Right lobe of liver (tissue), 6 donors: ENCODE measurements around the gene ZNF710. TPM values are rescaled to one million over a fixed set of nuclear protein-coding genes. Genes with fewer than 3 reads are reported as not detected.

Source experiments
- ATAC-seq, 4 donors: fragments of 200-7000 bp; cut with Tn5 transposase; one replicate each; pipeline ENCODE4 v1.9.1; 2020; ENCODE audit warnings: mild to moderate bottlenecking in 4 of 4, moderate library complexity in 4 of 4
- DNase-seq, 3 donors: peaks; one replicate each; pipeline ENCODE4 v3.0.0-alpha.2; 2020
- H3K27ac ChIP-seq, 3 donors: fragments of 200-600 bp; one replicate each; pipeline ENCODE4 v1.8.0; 2022
- H3K27me3 ChIP-seq, 2 donors: fragments of 200-600 bp; one replicate each; pipeline ENCODE4 v1.8.0; 2022
- H3K36me3 ChIP-seq, 4 donors: fragments of 200-600 bp; sonication (generic) in 1 of 4; one replicate each; pipeline versions ENCODE4 v1.5.1 to v1.8.0; 2017 to 2022; ENCODE audit warnings: control low read depth in 1 of 4
- H3K4me1 ChIP-seq, 4 donors: fragments of 200-600 bp; sonication (generic) in 1 of 4; one replicate each; pipeline versions ENCODE4 v1.5.1 to v1.8.0; 2017 to 2022; ENCODE audit warnings: control low read depth in 1 of 4
- H3K4me3 ChIP-seq, 3 donors: fragments of 200-600 bp; one replicate each; pipeline ENCODE4 v1.8.0; 2022
- H3K9me3 ChIP-seq, 4 donors: fragments of 200-600 bp; sonication (generic) in 1 of 4; one replicate each; pipeline versions ENCODE4 v1.5.1 to v1.8.0; 2017 to 2022; ENCODE audit warnings: control low read depth in 1 of 4
- CTCF ChIP-seq, 4 donors: fragments of 200-600 bp in 3 of 4; fragments of 450-650 bp in 1 of 4; IDR thresholded peaks; one replicate each; pipeline versions ENCODE4 v1.5.1 to v1.8.0; 2016 to 2022; ENCODE audit warnings: antibody characterized with exemption in 4 of 4, mild to moderate bottlenecking in 2 of 4
- POLR2A ChIP-seq: fragments of 450-650 bp; IDR thresholded peaks from one replicate; pipeline ENCODE4 v1.6.1; 2017; ENCODE audit warnings: antibody characterized with exemption, mild to moderate bottlenecking
- WGBS: methylation state at CpG from one replicate; pipeline ENCODE4 v1.1.6; 2018; ENCODE audit warnings: low coverage, low lambda C conversion rate; ENCODE audit not compliant: insufficient coverage; ENCODE audit errors: missing lambda C conversion rate; 5-methylcytosine and 5-hydroxymethylcytosine counted together
- intact Hi-C, 2 donors: fragments of 100-400 bp; cut with DNase I; formaldehyde crosslinking; loops; one replicate each; pipeline versions ENCODE4 v1.11.2 to v1.14.1; 2022
- total RNA-seq, 6 experiments: library from RNA; depleted of rRNA in 2 of 6; stranded (reverse); fragments of >200 nt in 2 of 6; fragmentation: NEBNext Ultra II Directional in 3 of 6; extraction: Animal tissue kit (Norgen Biotek cat#: 25700) in 3 of 6; gene quantifications; one replicate each; pipeline versions ENCODE4 v1.1.0 to v1.2.4, GENCODE V29; 2016 to 2023
- donor health status: DM: no; HTN: yes; CAD: no.
- donor health status: DM: no; HTN: no; CAD: no.
- donor health status: DM: no; HTN: no; CAD: no.
- donor health status: DM: no; HTN: yes; CAD: no.
- donor health status: DM: no; HTN: yes; CAD: no.

Gene ZNF710
- total RNA-seq, 6 experiments from 2014 or later: 4.7 to 17.1 (median 7.4) TPM

- no peaks in the 10 kb centered on the region for H3K27me3 ChIP-seq
- ATAC-seq (peak; percentile 65 to 79 (median 77)), DNase-seq (peak in 2 of 3 donors; percentile 85 to 86)
- TF ChIP-seq POLR2A: no peak
- TF ChIP-seq CTCF (IDR thresholded peaks at IDR 0.05): peak; percentile 78 to 85 (median 82)
- peaks cover 0 to 8% (median 2%) of the 10 kb centered on the region in 4 donors for H3K36me3 ChIP-seq
- H3K9me3 ChIP-seq: no peaks in the 10 kb centered on the region
- peaks cover 0 to 30% (median 3%) of the 10 kb centered on the region in 4 donors for H3K4me1 ChIP-seq
- intact Hi-C loops: no loop called here
- no peak overlapping the region for H3K4me3 ChIP-seq
- no peak overlapping the region for H3K27ac ChIP-seq
- WGBS: 44% methylated on average over 5 of the region's 5 CpGs
Measured at GRCh38 chr15:90071220-90071807, 70.2 kb downstream of the ZNF710 start.

GRCh38 chr15:90072978-90073640 is 72.0 kb downstream of the ZNF710 start:
- DNase-seq (no peak), ATAC-seq (no peak)
- Histone ChIP-seq H3K4me1 (peaks cover 0 to 36% (median 5%) of the 10 kb centered on the region in 4 donors), H3K27ac (no peak overlapping the region), H3K4me3 (no peak overlapping the region), H3K9me3 (no peaks in the 10 kb centered on the region), H3K36me3 (peaks cover 0 to 8% (median 2%) of the 10 kb centered on the region in 4 donors), H3K27me3 (no peaks in the 10 kb centered on the region)
- TF ChIP-seq CTCF (IDR thresholded peaks at IDR 0.05) (no peak), POLR2A (no peak)
- WGBS: no CpG with 5 or more reads among the region's 17 CpGs
- intact Hi-C loops: no loop called here

- no peak for ATAC-seq
- WGBS: 94% methylated on average over 8 of the region's 12 CpGs
- peaks cover 0 to 8% (median 0%) of the 10 kb centered on the region in 4 donors for H3K36me3 ChIP-seq
Measured at GRCh38 chr15:90074023-90074422, 72.9 kb downstream of the ZNF710 start.

GRCh38 chr15:90074916-90075315 is 73.8 kb downstream of the ZNF710 start:
- Histone ChIP-seq H3K9me3 (no peaks in the 10 kb centered on the region), H3K27me3 (no peaks in the 10 kb centered on the region), H3K27ac (peak overlapping the region; percentile 64 to 70 (median 69)), H3K4me3 (no peak overlapping the region), H3K4me1 (peaks cover 0 to 36% (median 5%) of the 10 kb centered on the region in 4 donors), H3K36me3 (peaks cover 0 to 8% (median 0%) of the 10 kb centered on the region in 4 donors)
- ATAC-seq: no peak
- intact Hi-C loops: no loop called here
- no peak for DNase-seq
- TF ChIP-seq POLR2A (no peak), CTCF (IDR thresholded peaks at IDR 0.05) (no peak)
- 84% methylated on average over 3 of the region's 5 CpGs for WGBS

More at GRCh38 chr15:90074023-90074422, 72.9 kb downstream of the ZNF710 start:
- no peak for DNase-seq
- Histone ChIP-seq H3K4me3 (no peak overlapping the region), H3K27me3 (no peaks in the 10 kb centered on the region), H3K27ac (no peak overlapping the region), H3K4me1 (peaks cover 0 to 36% (median 5%) of the 10 kb centered on the region in 4 donors), H3K9me3 (no peaks in the 10 kb centered on the region)
- TF ChIP-seq POLR2A (no peak), CTCF (IDR thresholded peaks at IDR 0.05) (no peak)
- intact Hi-C loops: no loop called here
